Middle frontal gyrus (tissue), 1 donor: ENCODE measurements around the gene OGG1.

ENCODE experiments used
- DNase-seq: peaks from one replicate; pipeline ENCODE4 v3.0.0-alpha.2; 2015; ENCODE audit warnings: low spot score; ENCODE audit errors: extremely low spot score

OGG1 gene

DNA sequence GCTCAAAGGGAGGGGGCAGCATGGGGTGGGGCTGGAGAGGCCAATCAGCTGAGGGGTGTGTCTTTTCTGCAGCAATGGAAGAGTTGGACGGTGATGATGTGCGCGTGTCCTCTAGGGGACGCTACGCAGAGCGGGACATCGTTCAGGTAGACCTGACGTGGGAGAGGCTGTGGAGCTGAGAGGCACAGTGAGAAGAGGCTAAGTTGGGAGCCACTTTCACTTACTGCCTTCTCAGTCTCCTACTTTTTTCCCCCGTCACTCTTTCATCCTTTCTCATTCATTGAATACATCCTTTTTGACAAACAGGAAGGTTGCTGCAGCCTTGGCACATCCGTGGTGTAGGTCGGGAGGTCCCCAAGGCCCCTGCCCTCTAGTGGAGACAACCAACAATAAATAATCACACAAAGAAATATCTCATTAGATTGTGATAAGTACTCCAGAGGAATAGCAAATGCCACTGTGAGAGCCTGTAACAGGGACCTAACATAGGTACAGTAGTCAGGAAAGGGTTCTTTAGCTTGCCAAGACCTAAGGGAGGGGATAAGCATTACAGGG is 22.6 kb upstream of the OGG1 start:
- DNase-seq: no peak

DNA sequence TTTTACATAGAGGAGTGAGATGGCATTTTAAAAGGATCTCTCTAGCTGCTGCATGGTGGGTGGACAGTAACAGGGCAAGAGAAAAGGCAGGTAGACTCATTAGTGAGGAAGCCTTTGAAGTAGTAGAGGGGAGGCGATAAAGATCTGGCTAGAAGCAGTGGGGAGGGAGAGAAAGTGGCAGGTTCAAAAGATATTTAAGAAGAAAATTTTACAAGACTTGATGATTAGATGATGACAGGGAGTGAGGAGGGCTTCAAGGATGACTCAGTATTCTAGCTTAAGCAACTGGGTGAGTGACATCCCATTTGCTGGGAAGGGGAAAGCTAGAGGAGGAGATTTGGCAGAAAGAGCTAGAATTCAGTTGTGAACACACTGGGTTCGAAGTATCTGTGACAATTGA is 22.0 kb upstream of the OGG1 start:
- DNase-seq: no peak

DNA sequence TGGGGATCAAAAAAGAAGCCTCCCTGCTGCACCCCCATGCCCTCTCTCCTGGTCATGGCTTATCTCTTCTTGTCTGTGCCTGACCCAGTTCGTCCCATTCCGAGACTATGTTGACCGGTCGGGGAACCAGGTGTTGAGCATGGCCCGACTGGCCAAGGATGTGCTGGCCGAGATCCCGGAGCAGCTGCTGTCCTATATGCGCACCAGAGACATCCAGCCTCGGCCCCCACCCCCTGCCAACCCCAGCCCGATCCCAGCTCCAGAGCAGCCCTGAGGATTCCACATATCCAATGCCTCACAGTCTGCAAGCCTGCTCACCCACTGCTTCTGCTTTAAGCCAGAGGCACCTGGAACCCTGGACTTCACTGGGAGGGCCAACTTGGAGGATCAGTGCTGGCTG is 20.3 kb upstream of the OGG1 start:
- DNase-seq: no peak

DNA sequence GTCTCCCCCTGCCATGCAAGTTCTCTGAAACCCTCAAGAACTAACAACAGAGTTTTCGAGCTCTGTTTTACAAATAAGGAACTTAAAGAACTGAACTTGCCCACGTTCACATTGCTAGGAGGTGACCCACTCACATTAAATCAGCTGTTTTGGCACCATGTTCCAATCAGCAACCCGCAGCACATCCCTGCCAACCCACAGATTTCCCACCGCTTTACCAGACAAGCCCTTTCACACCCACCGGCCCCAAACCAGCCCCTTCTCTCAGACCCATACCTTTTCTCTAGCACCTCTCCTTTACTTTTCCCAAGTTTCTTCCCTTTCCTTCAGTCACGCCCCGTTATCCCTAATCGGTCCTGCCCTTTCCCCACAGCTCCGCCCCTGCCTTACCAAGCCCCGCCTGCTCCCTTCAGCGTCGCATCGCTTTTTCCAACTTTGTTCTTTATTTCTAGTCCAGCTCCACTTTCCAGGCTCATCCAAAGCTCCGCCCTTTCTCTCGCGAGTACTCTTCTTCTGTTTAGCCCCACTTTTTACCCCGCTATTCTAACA is 19.0 kb upstream of the OGG1 start:
- DNase-seq: no peak

DNA sequence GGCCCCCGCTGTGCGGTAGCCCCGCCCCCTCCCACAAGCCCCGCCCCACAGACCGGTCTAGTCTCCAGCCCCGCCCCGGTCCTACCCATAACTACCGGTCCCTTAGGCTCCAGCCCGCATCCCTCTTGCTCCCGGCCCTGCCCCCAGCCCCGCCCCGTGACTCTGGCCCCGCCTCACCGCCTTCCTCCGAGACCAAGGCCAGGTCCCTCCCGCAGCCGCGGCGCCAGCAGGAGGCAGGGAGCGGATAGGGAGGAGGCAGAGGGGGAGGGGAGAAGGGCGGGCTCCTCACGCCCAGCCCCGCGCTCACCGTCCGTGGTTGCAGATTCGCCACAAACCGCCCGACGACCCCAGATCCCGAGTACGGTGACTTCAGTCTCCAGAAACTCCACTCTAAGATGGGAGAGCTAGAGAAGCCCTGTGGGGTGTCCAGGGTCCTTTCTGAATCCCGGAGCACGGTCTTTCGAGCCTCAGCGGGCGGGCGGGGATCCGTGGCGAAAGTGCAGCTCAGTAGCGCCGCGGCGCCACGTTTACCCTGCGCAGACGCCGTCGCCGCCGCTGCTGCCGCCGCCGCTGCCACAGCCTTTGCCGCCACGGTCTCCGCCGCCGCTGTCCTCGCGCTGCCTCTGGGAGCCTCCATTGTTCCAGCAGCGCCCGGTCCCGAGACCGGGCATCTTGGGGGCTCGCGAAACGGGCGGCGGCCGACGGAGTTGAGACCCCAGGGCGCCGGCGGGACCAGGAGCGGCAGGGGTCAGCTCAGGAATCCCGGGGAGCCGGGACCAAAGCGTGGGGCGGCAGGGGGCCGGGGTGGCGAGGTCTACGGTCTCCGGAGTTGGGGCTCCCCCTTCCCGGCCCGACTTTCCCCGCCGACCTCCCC is 18.3 kb upstream of the OGG1 start, which contains the start of gene BRPF1:
BRPF1 (plus strand) TSS at position 530 of the 874 bp plus-strand sequence. CDS start 2,406 bp downstream, outside the sequence.
- peak; percentile 93 for DNase-seq

DNA sequence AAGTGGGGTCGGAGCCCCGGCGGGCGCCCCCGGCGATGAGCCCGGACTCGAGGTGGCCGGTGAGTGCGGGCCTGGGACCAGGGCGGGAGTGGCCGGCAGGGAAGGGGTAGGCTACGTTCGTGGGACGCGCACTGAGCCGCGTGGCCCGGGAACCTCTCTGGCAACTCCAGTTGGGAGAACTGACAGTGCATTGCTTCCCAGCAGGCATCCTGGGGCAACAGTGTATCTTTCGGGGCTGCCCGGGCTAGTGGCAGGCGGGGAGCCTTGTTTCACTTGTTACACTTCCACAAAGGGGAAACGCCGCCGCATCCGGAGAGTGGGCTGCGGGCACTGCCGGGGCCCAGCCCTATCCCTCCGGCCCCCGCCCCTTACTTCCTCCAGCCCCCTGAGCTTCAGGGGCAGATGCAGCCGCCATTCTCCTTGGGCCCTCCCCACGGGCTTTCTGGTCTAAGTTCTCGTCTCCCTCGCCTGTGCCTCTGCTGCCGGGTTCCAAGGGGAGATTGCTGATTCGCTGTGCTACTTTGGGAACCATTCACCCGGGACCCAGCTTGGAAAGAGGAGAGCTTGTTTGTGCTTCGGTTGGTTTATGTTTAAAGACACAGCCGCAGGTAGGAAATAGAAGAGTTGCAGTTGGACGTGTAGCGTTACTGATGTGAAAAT is 17.5 kb upstream of the OGG1 start:
- no peak for DNase-seq

DNA sequence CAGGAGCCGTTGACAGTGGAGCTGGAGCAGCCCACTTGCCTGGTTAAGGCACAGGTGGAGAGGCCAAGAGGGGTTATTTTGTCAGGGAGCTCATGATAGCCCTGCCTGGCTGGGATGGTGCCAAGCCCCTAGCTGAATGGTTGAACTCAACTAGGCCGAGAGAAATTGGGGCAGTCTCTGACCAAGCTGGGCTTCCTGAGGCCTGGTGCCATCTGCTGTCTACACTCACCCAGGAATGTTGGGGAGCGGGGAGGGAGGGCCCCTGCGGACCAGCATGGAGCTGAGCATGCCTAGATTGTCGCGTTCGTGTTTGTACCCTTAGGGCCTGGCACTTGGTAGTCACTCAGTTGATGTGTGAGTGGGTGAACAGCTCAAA is 17.0 kb upstream of the OGG1 start:
- no peak for DNase-seq

DNA sequence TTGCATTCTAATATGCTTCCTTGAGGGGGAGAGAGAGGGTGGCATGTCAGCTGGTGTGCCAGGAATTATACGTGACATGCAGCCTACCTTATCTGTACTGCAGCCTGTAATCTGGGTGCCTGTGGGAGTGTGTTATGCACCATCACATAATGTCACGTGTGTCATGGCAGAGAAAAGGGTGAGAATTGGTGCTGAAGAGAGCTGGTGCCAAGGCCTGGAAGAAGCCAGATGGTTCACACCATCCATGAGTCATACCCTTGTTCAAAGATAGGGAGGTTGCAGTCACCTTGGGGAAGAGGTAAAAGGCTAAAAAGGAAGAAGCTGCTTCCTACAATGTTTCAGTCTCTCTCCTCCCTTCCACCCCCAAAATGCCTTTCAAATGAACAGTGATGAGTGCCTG is 12.9 kb upstream of the OGG1 start:
- peak; percentile 28 for DNase-seq

DNA sequence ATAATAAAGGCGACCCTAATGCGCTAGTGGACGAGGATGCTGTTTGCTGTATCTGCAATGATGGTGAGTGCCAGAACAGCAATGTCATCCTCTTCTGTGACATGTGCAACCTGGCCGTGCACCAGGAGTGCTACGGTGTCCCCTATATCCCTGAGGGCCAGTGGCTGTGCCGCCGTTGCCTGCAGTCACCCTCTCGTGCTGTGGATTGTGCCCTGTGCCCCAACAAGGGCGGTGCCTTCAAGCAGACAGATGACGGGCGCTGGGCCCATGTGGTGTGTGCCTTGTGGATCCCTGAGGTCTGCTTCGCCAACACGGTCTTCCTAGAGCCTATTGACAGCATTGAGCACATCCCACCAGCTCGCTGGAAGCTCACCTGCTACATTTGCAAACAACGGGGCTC is 10.6 kb upstream of the OGG1 start:
- no peak for DNase-seq

DNA sequence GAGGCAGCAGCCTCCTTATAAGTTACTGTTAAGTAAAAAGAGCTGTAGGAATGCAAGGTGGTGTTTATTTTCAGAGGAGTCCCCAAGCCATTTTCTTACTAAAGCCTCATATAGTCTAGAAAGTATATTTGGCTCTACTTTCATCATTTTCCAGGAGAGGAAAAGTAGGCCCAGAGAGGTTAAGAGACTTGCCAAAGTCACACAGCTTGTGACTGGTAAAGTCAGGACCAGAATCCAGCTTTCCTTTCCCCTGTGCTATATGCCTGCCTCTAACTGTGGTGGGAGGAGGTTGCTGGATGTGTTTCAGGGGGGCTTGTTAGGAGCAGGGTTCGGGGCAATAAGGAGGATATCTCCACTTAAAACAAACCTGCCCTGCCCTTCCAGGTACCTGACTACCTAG is 7.2 kb upstream of the OGG1 start:
- DNase-seq: no peak

DNA sequence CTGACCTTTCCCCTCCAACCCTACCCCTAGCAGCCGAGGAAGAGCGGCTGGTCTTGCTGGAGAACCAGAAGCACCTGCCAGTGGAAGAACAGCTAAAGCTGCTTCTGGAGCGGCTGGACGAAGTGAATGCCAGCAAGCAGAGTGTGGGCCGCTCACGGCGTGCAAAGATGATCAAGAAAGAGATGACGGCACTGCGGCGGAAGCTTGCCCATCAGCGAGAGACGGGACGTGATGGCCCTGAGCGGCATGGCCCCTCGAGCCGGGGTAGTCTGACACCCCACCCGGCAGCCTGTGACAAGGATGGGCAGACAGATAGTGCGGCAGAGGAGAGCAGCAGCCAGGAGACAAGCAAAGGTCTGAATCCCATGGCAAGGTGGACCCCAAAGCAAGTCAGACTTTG is 6.2 kb upstream of the OGG1 start:
- DNase-seq: no peak

DNA sequence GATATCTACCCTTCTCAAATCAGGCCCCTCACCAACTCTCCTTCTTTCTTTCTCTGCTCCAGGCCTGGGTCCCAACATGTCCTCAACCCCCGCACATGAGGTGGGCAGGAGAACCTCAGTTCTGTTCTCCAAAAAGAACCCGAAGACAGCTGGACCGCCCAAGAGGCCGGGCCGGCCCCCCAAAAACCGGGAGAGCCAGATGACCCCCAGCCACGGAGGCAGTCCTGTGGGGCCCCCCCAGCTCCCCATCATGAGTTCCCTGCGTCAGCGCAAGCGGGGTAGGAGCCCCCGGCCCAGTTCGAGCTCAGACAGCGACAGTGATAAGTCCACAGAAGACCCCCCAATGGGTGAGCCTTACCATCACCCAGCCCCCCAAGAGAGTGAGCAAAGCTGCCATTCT is 5.6 kb upstream of the OGG1 start:
- DNase-seq: no peak

DNA sequence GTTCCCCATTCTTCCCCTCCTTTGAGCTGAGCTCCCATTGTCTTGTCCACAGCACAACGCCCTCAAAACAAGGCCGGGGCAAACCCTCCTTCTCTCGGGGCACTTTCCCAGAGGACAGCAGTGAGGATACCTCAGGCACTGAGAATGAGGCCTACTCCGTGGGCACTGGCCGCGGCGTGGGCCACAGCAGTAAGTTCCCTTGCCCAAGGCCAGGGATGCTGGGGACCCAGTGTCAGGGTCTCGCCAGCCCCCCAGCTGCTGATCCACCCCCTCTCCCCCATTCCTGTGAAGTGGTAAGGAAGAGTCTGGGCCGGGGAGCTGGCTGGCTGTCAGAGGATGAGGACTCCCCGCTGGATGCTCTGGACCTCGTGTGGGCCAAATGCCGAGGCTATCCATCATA is 4.2 kb upstream of the OGG1 start:
- DNase-seq: no peak

DNA sequence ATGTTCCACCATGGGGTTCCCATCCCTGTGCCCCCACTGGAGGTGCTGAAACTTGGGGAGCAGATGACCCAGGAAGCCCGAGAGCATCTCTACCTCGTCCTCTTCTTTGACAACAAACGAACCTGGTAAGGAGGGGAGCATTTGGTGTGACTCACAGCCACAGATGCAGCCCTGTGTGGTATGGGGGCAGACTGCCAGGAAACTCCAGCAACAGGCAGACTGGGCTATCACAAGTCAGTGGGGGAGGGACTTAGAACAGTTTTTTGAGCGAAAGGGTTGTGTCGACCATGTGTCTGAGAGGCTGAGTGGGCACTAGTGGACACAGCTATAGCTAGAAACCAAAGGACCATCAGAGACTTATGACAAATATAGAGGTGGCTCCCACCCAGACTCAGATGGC is 3.4 kb upstream of the OGG1 start:
- DNase-seq: no peak

DNA sequence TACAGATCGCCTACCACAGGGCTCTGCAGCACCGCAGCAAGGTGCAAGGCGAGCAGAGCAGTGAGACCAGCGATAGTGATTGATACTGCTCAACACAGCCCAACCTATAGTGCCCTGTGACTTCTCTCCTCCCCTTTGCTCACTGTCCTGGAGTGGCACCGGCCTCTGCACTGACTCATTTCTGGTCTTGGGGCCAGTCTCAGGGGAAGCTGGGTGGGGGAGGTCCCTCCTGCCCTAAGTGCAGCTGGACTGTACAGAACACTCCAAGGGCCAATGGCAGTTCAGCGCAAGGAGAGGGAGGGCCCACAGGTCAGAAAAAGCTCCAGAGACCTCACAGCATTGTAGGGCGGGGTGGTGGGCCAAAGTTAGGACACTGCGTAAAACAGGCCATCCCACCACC is 2.5 kb upstream of the OGG1 start:
- DNase-seq: no peak

DNA sequence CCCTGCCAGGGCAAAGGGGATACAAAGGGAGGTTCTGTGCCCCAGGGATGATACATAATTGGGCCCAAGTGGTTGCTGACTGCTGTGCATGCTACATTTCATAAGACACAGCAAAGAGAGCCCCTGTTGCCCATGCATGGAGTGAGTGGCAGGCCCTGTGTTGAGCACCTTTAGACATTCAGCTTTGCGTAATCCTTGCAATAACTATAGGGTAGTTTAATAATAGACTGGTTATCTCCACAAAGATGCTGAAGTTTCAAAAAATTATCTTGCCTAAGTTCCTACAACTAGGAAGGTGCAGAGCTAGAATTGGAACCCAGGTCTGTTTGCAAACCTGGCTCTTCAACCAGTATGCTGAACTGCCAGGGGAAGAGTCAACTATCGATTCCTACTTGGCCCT is 1.7 kb upstream of the OGG1 start:
- no peak for DNase-seq

DNA sequence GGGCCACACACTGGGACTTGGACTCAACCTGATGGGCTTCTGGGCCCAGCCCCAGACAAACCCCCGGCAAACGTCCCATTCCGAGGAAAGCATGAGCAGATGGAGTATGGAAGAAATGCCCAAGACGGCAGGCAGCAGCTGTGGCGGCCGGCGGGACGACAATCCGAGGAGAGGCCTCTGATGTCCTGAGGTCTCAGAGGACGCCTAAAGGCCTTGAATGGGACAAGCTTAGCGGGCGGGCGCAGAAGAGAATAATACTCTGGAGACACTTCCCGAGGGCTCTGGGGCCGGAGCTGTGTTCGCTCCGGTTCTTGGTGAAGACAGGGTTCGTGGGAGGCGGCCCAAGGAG is 482 bp upstream of the OGG1 start:
- DNase-seq: no peak

DNA sequence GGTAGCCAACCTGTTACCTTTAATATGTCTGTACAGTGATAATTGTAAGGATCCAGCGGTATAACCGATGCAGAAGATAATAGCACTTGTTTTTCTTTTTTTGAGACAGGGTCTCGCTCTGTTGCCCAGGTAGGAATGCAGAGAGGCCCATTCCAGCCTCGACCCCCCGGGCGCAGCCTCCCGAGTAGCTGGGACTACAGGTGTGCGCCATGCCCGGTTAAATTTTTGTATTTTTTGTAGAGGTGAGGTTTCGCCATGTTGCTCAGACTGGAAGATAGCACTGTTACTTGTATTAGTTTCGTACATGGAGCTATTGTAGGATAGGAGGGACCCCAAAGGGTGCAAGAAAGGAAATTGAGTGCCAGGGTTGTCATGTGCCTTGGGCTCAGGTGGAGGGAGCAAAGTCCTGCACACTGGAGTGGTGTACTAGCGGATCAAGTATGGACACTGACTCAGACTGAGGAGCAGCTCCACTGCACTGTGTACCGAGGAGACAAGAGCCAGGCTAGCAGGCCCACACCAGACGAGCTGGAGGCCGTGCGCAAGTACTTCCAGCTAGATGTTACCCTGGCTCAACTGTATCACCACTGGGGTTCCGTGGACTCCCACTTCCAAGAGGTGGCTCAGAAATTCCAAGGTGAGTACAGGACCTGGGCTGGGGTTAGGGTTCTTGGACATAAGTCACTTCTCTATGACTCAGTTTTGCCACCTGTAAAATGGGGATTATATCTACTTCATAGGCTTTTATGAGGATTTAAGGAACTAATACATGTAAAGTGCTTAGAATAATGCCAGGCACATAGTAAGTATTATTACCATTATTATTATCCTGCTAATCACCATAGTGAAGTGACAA is 1.0 kb downstream of the OGG1 start:
- no peak for DNase-seq

DNA sequence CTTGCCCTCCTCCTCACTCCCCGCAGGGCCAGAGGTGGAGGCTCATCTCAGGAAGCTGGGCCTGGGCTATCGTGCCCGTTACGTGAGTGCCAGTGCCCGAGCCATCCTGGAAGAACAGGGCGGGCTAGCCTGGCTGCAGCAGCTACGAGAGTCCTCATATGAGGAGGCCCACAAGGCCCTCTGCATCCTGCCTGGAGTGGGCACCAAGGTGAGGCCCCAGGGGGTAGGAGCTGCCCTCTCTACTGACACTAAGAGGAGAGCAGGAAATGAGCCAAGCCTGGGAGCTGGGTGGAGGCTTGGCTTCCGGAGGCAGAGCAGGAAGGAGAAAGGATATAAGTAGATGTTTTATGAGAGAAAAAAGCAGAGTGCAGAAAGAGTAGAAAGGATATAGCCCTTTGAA is 4.9 kb downstream of the OGG1 start:
- no peak for DNase-seq

DNA sequence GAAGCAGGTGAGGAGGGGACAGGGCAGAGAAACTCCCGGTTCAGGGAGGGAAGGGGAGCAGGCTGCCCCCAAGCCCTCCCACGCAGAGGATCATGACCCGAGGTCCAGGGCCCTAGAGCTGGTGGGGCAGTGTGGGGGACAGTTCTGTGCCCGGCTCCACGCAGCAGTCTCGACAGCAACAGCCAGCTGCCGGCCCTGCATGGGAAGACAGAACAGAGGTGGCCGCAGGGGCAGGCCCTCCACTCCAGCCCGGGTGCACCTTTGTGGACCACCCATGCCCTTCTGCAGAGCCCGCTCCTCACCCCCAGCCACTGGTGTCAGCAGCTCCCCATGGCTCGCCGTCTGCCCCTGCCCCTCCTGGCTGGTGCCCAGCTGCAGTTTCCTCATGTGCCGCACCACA is 7.7 kb downstream of the OGG1 start:
- DNase-seq: no peak

DNA sequence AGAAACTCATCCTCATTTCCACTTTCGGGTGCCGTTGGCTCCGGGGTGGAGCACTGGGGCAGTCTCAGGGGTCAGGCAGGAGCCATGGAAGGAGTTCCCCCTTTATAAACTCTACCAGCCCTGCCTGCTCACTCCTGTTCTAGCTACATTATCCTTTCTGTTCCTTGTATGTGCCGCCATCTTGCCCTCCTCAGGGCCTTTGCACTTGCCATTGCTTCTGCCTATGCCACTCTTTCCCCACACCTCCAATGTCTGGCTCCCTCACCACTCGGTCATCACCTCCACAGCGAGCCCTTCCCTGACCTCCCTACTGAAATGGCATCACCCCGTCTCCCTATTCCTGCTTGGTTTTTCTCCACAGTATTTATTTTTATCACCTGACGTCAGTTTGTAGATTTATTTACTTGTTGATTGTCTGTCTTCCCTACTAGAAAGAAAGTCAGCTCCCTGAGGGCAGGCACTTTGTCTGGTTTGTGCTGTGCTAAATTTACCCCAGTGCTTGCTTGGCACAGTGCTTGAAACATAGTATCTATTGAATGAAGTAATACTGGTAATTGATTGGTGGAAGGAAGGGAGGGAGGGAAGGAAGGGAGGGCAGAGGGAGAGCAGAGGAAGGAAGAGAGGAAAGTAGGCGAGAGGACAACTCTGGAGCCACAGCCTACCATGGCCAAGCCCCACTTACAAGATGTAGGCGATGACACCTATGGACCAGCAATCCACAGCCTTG is 11.2 kb downstream of the OGG1 start:
- DNase-seq: no peak
